A549 (cell line): ENCODE measurements around the gene KCNF1. TPM values are rescaled to one million over a fixed set of nuclear protein-coding genes. Genes with fewer than 3 reads are reported as not detected.

Source experiments
- ATAC-seq, 2 experiments: fragments of 200-7000 bp in 1 of 2; fragments of >200 bp in 1 of 2; cut with Nextera tagmentation in 1 of 2; cut with Tn5 transposase in 1 of 2; 3 replicates each; pipeline versions ENCODE4 v1.8.0 to v1.9.1; 2018 to 2020; ENCODE audit warnings: mild to moderate bottlenecking in 1 of 2, moderate library complexity in 1 of 2
- CTCF ChIA-PET: fragments of 300-600 bp; sonication (Branson Sonifier 250); formaldehyde crosslinking; extraction: SDS; loops from one replicate; lab custom pipeline; 2021; ENCODE audit warnings: antibody characterized with exemption, inconsistent platforms; lab: Yijun Ruan, JAX
- POLR2A ChIA-PET: fragments of 350-600 bp; formaldehyde crosslinking; extraction: SDS; loops from one replicate; lab custom pipeline; 2021; ENCODE audit warnings: antibody characterized with exemption, inconsistent platforms; lab: Yijun Ruan, JAX
- DNase-seq, 2 experiments: peaks; one replicate each; pipeline versions ENCODE4 v3.0.0 to v3.0.0-alpha.2; 2011 to 2016; ENCODE audit warnings: low read depth in 1 of 2, low spot score in 1 of 2
- FAIRE-seq: peaks from 2 replicates; lab custom pipeline; 2011; peaks lifted over from hg19 to GRCh38; lab: Jason Lieb, UNC
- H3K27ac ChIP-seq, 2 experiments: fragments of >200 bp; sonication (Bioruptor Twin); formaldehyde crosslinking; 3 replicates each; pipeline ENCODE4 v1.5.1; 2016 to 2017
- H3K4me1 ChIP-seq: fragments of >200 bp; sonication (Bioruptor Twin); formaldehyde crosslinking; 3 replicates; pipeline ENCODE4 v1.6.1; 2016
- H3K4me2 ChIP-seq: fragments of >200 bp; sonication (Bioruptor Twin); formaldehyde crosslinking; 3 replicates; pipeline ENCODE4 v1.6.1; 2016
- H3K4me3 ChIP-seq: fragments of >200 bp; sonication (Bioruptor Twin); formaldehyde crosslinking; 3 replicates; pipeline ENCODE4 v1.5.1; 2016
- H3K9me3 ChIP-seq: fragments of >200 bp; sonication (Bioruptor Twin); formaldehyde crosslinking; 3 replicates; pipeline ENCODE4 v1.6.1; 2016
- CEBPB ChIP-seq, 2 experiments: fragments of >200 bp in 1 of 2; sonication (Bioruptor Twin) in 1 of 2; formaldehyde crosslinking in 1 of 2; IDR thresholded peaks; 2 replicates each; pipeline ENCODE4 v1.6.1; 2012 to 2016
- CHD2 ChIP-seq: fragments of 150-350 bp; IDR thresholded peaks from 2 replicates; pipeline ENCODE4 v1.6.1; 2014; ENCODE audit warnings: low read length; ENCODE audit not compliant: partially characterized antibody
- EHF ChIP-seq: fragments of 250-450 bp; sonication (Bioruptor Pico); IDR thresholded peaks from 2 replicates; pipeline ENCODE4 v1.5.0; 2020; ENCODE audit warnings: mild to moderate bottlenecking
- EP300 ChIP-seq, 2 experiments: fragments of >200 bp; sonication (Bioruptor Twin); formaldehyde crosslinking; IDR thresholded peaks; 2 replicates in 1 of 2; 3 replicates in 1 of 2; pipeline ENCODE4 v1.6.1; 2016 to 2017
- ESRRA ChIP-seq: fragments of 150-350 bp; IDR thresholded peaks from 2 replicates; pipeline ENCODE4 v1.6.1; 2014; ENCODE audit warnings: mild to moderate bottlenecking, low read length, borderline replicate concordance
- FOSB ChIP-seq: fragments of 250-450 bp; sonication (Bioruptor Pico); IDR thresholded peaks from 2 replicates; pipeline ENCODE4 v1.5.0; 2020; ENCODE audit warnings: mild to moderate bottlenecking, moderate library complexity
- HOXB13 ChIP-seq: fragments of 250-450 bp; sonication (Bioruptor Pico); IDR thresholded peaks from 2 replicates; pipeline ENCODE4 v1.5.0; 2020; ENCODE audit warnings: low read depth, mild to moderate bottlenecking, moderate library complexity
- HOXB5 ChIP-seq: fragments of 250-450 bp; sonication (Bioruptor Pico); IDR thresholded peaks from 2 replicates; pipeline ENCODE4 v1.5.0; 2020; ENCODE audit warnings: mild to moderate bottlenecking, moderate library complexity
- JUN ChIP-seq, 2 experiments: fragments of >200 bp; sonication (Bioruptor Twin); formaldehyde crosslinking; IDR thresholded peaks; 2 replicates in 1 of 2; 3 replicates in 1 of 2; pipeline ENCODE4 v1.6.1; 2016 to 2017
- MYC ChIP-seq: IDR thresholded peaks from 2 replicates; pipeline ENCODE4 v1.6.1; 2012; ENCODE audit warnings: mild to moderate bottlenecking, inconsistent platforms, low read length, improper control_type of control experiment, borderline replicate concordance
- NFE2L2 ChIP-seq: fragments of 150-350 bp; conservative IDR thresholded peaks from 2 replicates; pipeline ENCODE4 v1.6.1; 2014; ENCODE audit warnings: low read length
- POLR2A ChIP-seq: IDR thresholded peaks from 2 replicates; pipeline ENCODE4 v1.6.1; 2012; ENCODE audit warnings: mild to moderate bottlenecking, low read length
- RCOR1 ChIP-seq: fragments of 150-350 bp; IDR thresholded peaks from 2 replicates; pipeline ENCODE4 v1.6.1; 2014; ENCODE audit warnings: antibody characterized with exemption, low read length, low read depth
- RNF2 ChIP-seq: fragments of 200-600 bp; sonication (generic); IDR thresholded peaks from 2 replicates; pipeline ENCODE4 v1.6.1; 2016; ENCODE audit warnings: low read depth, mild to moderate bottlenecking, antibody characterized with exemption, moderate library complexity, borderline replicate concordance
- SMC3 ChIP-seq: fragments of >200 bp; sonication (Bioruptor Twin); formaldehyde crosslinking; IDR thresholded peaks from 3 replicates; pipeline ENCODE4 v1.6.1; 2018; ENCODE audit warnings: inconsistent platforms
- TP53 ChIP-seq: fragments of 250-450 bp; sonication (Bioruptor Pico); IDR thresholded peaks from 2 replicates; pipeline ENCODE4 v1.5.0; 2021; ENCODE audit warnings: mild to moderate bottlenecking, moderate library complexity
- ZFP36 ChIP-seq: fragments of 450-650 bp; IDR thresholded peaks from 2 replicates; pipeline ENCODE4 v1.6.1; 2014; ENCODE audit warnings: borderline replicate concordance; ENCODE audit not compliant: partially characterized antibody
- WGBS: methylation state at CpG from one replicate; pipeline ENCODE4 v1.1.6; 2017; ENCODE audit errors: missing lambda C conversion rate; 5-methylcytosine and 5-hydroxymethylcytosine counted together
- polyA plus RNA-seq, 4 experiments: library from polyadenylated mRNA; depleted of rRNA in 3 of 4; stranded (reverse); fragments of >200 nt; fragmentation: RNase III in 1 of 4; extraction: RNeasy Plus Mini Kit Qiagen cat#74134 plus additional on column Dnase treatment in 1 of 4; gene quantifications; 2 replicates in 3 of 4; 3 replicates in 1 of 4; pipeline ENCODE4 v1.2.3, GENCODE V29; 2011 to 2017
- TF ChIP-seq, protein P1 (sequence below): fragments of 450-650 bp; IDR thresholded peaks from 2 replicates; pipeline ENCODE4 v1.6.1; 2014; ENCODE audit warnings: antibody characterized with exemption
- TF ChIP-seq, protein P2 (sequence below): fragments of 150-350 bp; IDR thresholded peaks from 2 replicates; pipeline ENCODE4 v1.6.1; 2014; ENCODE audit warnings: low read depth, mild to moderate bottlenecking, low read length
- TF ChIP-seq, protein P3 (sequence below): IDR thresholded peaks from 2 replicates; pipeline ENCODE4 v1.6.1; 2012; ENCODE audit warnings: low read depth, borderline replicate concordance

KCNF1 gene
- polyA plus RNA-seq, 2 of the 4 experiments (the other 2 are of a cell fraction), result 3.7 to 4.4 TPM

DNA sequence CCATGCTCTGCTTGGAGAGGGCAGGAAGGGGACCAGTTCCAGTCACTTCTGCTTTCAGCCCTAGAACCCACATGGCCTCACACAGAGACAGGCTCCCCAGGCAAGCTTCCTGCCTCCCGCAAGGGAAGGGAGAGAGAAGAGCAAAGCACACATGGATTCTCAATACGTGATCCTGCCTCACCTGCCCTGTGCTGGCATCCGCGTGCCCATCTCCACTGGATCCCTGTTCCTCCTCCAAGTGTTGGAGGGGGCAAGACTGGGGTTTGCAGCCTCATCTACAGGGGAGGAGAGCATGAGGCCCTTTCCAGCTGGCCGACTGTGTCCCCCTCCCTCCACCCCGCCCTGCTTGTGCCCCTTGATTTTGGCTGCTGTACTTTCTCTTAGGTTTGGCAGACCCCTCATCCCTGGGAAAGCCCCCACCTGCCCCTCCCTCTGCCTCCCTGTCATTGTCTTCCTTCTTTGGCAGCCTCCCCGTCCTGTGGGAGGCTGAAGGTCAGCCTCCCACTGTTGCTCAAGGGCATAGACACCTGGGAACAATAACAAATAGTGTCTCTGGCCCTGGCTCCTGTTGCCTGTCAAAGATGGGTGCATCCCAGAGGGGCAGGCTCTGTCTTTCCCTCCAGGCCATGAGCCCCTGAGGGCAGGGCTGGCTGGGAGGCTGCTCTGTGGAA, 22.7 kb downstream of the KCNF1 start (continued):
- TF ChIP-seq ESRRA (no peak), FOSB (CRISPR knock-in tag) (no peak)

DNA sequence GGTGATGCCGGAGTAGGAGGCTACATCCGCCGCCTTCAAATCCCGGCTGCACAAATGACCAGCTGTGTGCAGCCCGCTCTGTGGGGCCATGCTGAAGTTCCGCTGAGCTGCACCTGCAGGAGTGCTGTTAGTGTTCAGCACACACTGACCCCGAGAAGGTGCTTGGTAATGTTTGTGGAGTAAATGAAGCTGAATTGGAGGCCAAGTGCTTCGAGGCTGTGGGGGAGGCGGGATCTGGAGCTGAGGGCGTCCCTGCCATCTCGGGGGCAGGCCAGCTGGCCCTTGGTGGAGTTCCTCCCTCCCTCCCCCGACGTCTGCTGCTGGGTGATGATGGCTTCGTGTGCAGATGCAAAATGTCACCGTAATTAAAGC, 23.2 kb downstream of the KCNF1 start:
- 80% methylated on average over 15 of the region's 15 CpGs for WGBS
- Histone ChIP-seq H3K9me3 (peaks cover 29% of the 10 kb centered on the region), H3K27ac (peak overlapping the region; percentile 87 to 93), H3K4me3 (no peak overlapping the region), H3K4me1 (peaks cover 53% of the 10 kb centered on the region), H3K4me2 (peak overlapping the region; percentile 73)
- ChIA-PET POLR2A (no interaction called here), CTCF (interaction anchor here (0.9 to 11.2 kb wide), 6 partner anchors 10 to 195 kb away, joined by 3 to 120 read pairs (median 4); partner anchors contain the start of gene KCNF1)
- TF ChIP-seq POLR2A (no peak), CHD2 (no peak), EP300 (IDR thresholded peaks at IDR 0.05) (no peak), MYC (no peak), HOXB5 (CRISPR knock-in tag) (no peak), EHF (CRISPR knock-in tag) (no peak), RNF2 (no peak), NFE2L2 (no peak), SMC3 (no peak), CEBPB (IDR thresholded peaks at IDR 0.05) (no peak), JUN (IDR thresholded peaks at IDR 0.05) (no peak), ZFP36 (no peak)
- TF ChIP-seq, protein P1, sequence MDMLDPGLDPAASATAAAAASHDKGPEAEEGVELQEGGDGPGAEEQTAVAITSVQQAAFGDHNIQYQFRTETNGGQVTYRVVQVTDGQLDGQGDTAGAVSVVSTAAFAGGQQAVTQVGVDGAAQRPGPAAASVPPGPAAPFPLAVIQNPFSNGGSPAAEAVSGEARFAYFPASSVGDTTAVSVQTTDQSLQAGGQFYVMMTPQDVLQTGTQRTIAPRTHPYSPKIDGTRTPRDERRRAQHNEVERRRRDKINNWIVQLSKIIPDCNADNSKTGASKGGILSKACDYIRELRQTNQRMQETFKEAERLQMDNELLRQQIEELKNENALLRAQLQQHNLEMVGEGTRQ, result no peak
- TF ChIP-seq, protein P2, sequence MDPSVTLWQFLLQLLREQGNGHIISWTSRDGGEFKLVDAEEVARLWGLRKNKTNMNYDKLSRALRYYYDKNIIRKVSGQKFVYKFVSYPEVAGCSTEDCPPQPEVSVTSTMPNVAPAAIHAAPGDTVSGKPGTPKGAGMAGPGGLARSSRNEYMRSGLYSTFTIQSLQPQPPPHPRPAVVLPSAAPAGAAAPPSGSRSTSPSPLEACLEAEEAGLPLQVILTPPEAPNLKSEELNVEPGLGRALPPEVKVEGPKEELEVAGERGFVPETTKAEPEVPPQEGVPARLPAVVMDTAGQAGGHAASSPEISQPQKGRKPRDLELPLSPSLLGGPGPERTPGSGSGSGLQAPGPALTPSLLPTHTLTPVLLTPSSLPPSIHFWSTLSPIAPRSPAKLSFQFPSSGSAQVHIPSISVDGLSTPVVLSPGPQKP, result no peak
- FAIRE-seq (no peak), ATAC-seq (no peak), DNase-seq (no peak)

DNA sequence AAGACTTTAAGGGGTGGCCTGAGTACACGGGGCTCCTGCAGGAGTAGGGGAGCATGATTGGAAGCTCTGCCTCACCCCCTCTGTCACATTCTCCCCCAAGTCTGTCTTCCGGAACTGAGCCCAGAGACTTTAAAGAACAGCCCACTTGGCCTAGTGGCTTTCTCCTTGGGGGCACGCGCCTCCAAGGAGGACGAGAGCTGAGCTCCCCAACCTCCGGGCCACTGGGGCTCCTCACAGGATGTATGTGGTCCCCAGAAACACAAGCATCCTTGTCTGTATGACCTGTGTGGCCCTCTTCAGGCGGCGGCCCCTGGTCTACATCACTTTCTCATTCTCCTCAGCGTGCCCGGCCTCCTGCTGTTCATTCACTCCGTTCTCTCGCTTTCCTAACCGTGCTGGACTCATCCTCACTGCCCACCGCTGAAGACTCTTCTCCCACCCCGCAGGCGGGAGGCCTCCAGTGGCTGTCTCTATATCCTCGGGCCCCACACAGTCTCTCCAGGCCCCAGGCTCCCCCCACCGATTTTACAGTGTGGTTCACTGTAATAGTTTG, 23.7 kb downstream of the KCNF1 start:
- peak in 1 of 2 experiments; percentile 6; a peak in 3 of 6 replicates for ATAC-seq
- TF ChIP-seq, protein P3, sequence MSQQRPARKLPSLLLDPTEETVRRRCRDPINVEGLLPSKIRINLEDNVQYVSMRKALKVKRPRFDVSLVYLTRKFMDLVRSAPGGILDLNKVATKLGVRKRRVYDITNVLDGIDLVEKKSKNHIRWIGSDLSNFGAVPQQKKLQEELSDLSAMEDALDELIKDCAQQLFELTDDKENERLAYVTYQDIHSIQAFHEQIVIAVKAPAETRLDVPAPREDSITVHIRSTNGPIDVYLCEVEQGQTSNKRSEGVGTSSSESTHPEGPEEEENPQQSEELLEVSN, result no peak
- TF ChIP-seq TP53 (CRISPR knock-in tag) (peak; percentile 54; the same call in 1 of the 2 replicates), SMC3 (no peak), HOXB13 (CRISPR knock-in tag) (no peak), RCOR1 (no peak)
- CTCF ChIA-PET, result interaction anchor here (0.9 to 11.2 kb wide), 5 partner anchors 9 to 195 kb away, joined by 3 to 120 read pairs (median 5); partner anchors contain the start of gene KCNF1
- Histone ChIP-seq H3K4me1 (peaks cover 48% of the 10 kb centered on the region), H3K9me3 (peaks cover 29% of the 10 kb centered on the region), H3K4me2 (peak overlapping the region; percentile 73), H3K4me3 (no peak overlapping the region), H3K27ac (peak overlapping the region; percentile 87 to 93)
- FAIRE-seq, result no peak
- POLR2A ChIA-PET, result no interaction called here
- peak in 1 of 2 experiments; percentile 28 for DNase-seq
- WGBS, result 83% methylated on average over 18 of the region's 18 CpGs
